OCI-LY1 (cell line): Measurements from ENCODE around the gene DTX1.

ENCODE experiments used
- H2AFZ ChIP-seq: fragments of 200-600 bp; sonication (generic), shearing (Covaris generic); 2 replicates; pipeline ENCODE4 v1.6.0; 2014; ENCODE audit warnings: antibody characterized with exemption, mild to moderate bottlenecking, low read length
- H3F3A ChIP-seq: fragments of 200-600 bp; sonication (generic), shearing (Covaris generic); 2 replicates; pipeline ENCODE4 v1.6.0; 2014; ENCODE audit warnings: mild to moderate bottlenecking, antibody characterized with exemption, low read length, moderate library complexity; ENCODE audit not compliant: insufficient read depth
- H3K27ac ChIP-seq: fragments of 200-600 bp; sonication (generic); 2 replicates; pipeline ENCODE4 v1.5.1; 2014; ENCODE audit warnings: low read length, mixed run types, mild to moderate bottlenecking, low read depth; ENCODE audit not compliant: poor library complexity, severe bottlenecking
- H3K27me3 ChIP-seq: fragments of 200-600 bp; sonication (generic); 2 replicates; pipeline ENCODE4 v1.6.0; 2014; ENCODE audit warnings: antibody characterized with exemption, mild to moderate bottlenecking, low read length, moderate library complexity; ENCODE audit not compliant: insufficient read depth
- H3K36me3 ChIP-seq: fragments of 200-600 bp; sonication (generic); 2 replicates; pipeline ENCODE4 v1.6.1; 2014; ENCODE audit warnings: mild to moderate bottlenecking, antibody characterized with exemption, low read length, moderate library complexity, mixed read lengths; ENCODE audit not compliant: insufficient read depth
- H3K4me1 ChIP-seq: fragments of 200-600 bp; sonication (generic); 2 replicates; pipeline ENCODE4 v1.5.1; 2014; ENCODE audit warnings: mild to moderate bottlenecking, low read length, moderate library complexity; ENCODE audit not compliant: insufficient read depth, severe bottlenecking
- H3K4me2 ChIP-seq: fragments of 200-600 bp; sonication (generic), shearing (Covaris generic); 2 replicates; pipeline ENCODE4 v1.6.1; 2014; ENCODE audit warnings: low read length
- H3K4me3 ChIP-seq: fragments of 200-600 bp; sonication (generic); 2 replicates; pipeline ENCODE4 v1.5.1; 2014; ENCODE audit warnings: low read length, low read depth, mild to moderate bottlenecking, mixed read lengths; ENCODE audit not compliant: poor library complexity, severe bottlenecking
- H3K79me2 ChIP-seq: fragments of 200-600 bp; shearing (Covaris generic); 2 replicates; pipeline ENCODE4 v1.6.1; 2016; ENCODE audit warnings: mixed run types, low read length, mixed read lengths; ENCODE audit not compliant: insufficient read depth
- H3K9ac ChIP-seq: fragments of 200-600 bp; sonication (generic), shearing (Covaris generic); 2 replicates; pipeline ENCODE4 v1.6.1; 2014; ENCODE audit warnings: mild to moderate bottlenecking, low read length, mixed read lengths
- H3K9me2 ChIP-seq: fragments of 200-600 bp; sonication (generic), shearing (Covaris generic); 2 replicates; pipeline ENCODE4 v1.6.1; 2014; ENCODE audit warnings: low read depth, mild to moderate bottlenecking, low read length, mixed read lengths
- H3K9me3 ChIP-seq: fragments of 200-600 bp; shearing (Covaris generic); 2 replicates; pipeline ENCODE4 v1.6.1; 2014; ENCODE audit warnings: low read length, mixed read lengths
- H4K20me1 ChIP-seq: fragments of 200-600 bp; sonication (generic), shearing (Covaris generic); 2 replicates; pipeline ENCODE4 v1.6.0; 2016; ENCODE audit warnings: mild to moderate bottlenecking, low read length; ENCODE audit not compliant: insufficient read depth
- CTCF ChIP-seq: fragments of 200-600 bp; sonication (generic), shearing (Covaris generic); IDR thresholded peaks from 2 replicates; pipeline ENCODE4 v1.5.1; 2017; ENCODE audit warnings: mild to moderate bottlenecking, antibody characterized with exemption, low read length, moderate library complexity, mixed read lengths
- EZH2 ChIP-seq: fragments of 200-600 bp; sonication (generic), shearing (Covaris generic); IDR thresholded peaks from 2 replicates; pipeline ENCODE4 v1.8.0; 2017; ENCODE audit warnings: borderline replicate concordance, mixed run types, mild to moderate bottlenecking, antibody characterized with exemption, low read length, moderate library complexity, mixed read lengths

Gene DTX1

DNA sequence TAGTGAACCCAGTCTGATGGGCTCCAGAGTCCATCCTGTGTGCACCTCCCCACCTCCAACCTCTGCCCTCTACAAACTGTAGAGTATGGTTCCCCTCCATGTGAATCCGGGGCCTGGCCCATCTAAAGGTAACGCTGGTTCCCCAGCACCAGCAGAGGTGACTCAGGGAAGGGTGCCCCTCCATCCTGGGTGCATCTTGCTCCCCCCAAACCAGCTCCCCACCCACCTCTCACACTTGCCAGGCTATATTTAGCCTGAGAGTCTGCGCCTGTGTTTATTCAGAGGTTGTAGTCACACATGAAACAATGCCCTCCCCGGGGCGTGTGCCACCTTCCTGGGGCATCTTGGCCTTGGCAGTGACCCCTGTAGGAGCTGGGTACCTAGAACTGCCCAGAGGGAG lies 52.8 kb downstream of the DTX1 start:
- no peaks in the 10 kb centered on the region for H3K27me3 ChIP-seq
- TF ChIP-seq EZH2: no peak
- no peak for TF ChIP-seq CTCF
- no peaks in the 10 kb centered on the region for H3K9me3 ChIP-seq
- no peaks in the 10 kb centered on the region for H4K20me1 ChIP-seq
- no peak overlapping the region for H3K9ac ChIP-seq
- H3K27ac ChIP-seq: peak overlapping the region; percentile 61
- H3K79me2 ChIP-seq: no peaks in the 10 kb centered on the region
- no peak overlapping the region for H3K4me3 ChIP-seq
- no peak overlapping the region for H2AFZ ChIP-seq
- no peak overlapping the region for H3K4me2 ChIP-seq
- H3F3A ChIP-seq: 0 out of 2 replicates have a peak, but pooled peaks cover 4% of the 10 kb centered on the region
- peaks cover 21% of the 10 kb centered on the region for H3K4me1 ChIP-seq
- H3K9me2 ChIP-seq: no peaks in the 10 kb centered on the region
- peaks cover 88% of the 10 kb centered on the region for H3K36me3 ChIP-seq

DNA sequence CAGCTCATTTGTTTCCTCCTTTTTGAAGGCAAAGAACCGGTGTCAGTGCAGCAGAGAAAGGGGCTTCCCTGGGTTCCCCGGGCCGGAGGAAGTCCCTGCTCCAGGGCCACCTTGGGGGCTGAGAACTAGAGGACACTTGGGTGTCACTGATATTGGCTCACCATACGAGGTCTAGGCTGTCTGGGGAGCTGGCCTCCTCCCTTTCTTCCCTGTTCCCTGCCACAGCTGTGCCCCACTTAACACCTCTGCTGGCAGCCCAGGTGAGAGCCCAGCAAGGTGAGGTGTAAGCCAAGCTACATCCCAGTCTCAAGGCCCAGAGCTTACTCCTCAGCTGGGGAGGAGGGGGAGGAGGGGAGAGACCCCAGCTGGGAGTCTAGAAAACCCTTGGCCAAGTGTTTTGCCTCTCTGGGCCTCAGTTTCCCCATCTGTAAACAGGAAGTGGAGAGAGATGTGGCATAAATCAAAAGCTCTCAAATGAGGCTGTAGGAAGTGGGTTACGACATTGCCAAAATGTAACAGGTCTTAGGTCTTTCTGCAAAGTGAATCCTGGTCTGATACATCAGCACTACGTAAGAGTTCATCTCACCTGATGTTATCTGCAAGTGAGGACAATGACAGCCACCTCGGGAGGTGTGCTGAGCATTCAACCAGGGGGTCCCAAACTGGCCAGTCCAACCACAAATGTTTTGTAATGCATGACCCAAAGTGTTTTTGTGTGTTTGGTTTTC lies 53.5 kb downstream of the DTX1 start:
- Histone ChIP-seq H3K4me2 (no peak overlapping the region), H3K9ac (no peak overlapping the region), H3K79me2 (no peaks in the 10 kb centered on the region), H3K36me3 (peaks cover 89% of the 10 kb centered on the region), H2AFZ (no peak overlapping the region), H3K9me2 (no peaks in the 10 kb centered on the region), H3K4me3 (no peak overlapping the region), H3F3A (0 out of 2 replicates have a peak, but pooled peaks cover 4% of the 10 kb centered on the region), H3K27me3 (no peaks in the 10 kb centered on the region), H4K20me1 (no peaks in the 10 kb centered on the region), H3K4me1 (peaks cover 14% of the 10 kb centered on the region), H3K27ac (peak overlapping the region; percentile 61), H3K9me3 (no peaks in the 10 kb centered on the region)
- TF ChIP-seq CTCF (no peak), EZH2 (no peak)

GRCh38 chr12:113111247-113111646 lies 54.7 kb downstream of the DTX1 start:
- Histone ChIP-seq H3K4me1 (peaks cover 11% of the 10 kb centered on the region), H3K36me3 (peaks cover 89% of the 10 kb centered on the region), H2AFZ (no peak overlapping the region), H3K9me3 (no peaks in the 10 kb centered on the region), H3K79me2 (no peaks in the 10 kb centered on the region), H3K27ac (no peak overlapping the region), H3K27me3 (no peaks in the 10 kb centered on the region), H3K9me2 (no peaks in the 10 kb centered on the region), H3F3A (0 out of 2 replicates have a peak, but pooled peaks cover 4% of the 10 kb centered on the region), H3K4me2 (no peak overlapping the region), H4K20me1 (no peaks in the 10 kb centered on the region), H3K4me3 (no peak overlapping the region), H3K9ac (no peak overlapping the region)
- no peak for TF ChIP-seq CTCF
- TF ChIP-seq EZH2: no peak
